ENCODE results near the gene ALKBH7. TPM values are rescaled to one million over a fixed set of nuclear protein-coding genes. Genes with fewer than 3 reads are reported as not detected.

Gene ALKBH7
- total RNA-seq, 1 experiment from 2014 or later: 81.1 TPM

DNA sequence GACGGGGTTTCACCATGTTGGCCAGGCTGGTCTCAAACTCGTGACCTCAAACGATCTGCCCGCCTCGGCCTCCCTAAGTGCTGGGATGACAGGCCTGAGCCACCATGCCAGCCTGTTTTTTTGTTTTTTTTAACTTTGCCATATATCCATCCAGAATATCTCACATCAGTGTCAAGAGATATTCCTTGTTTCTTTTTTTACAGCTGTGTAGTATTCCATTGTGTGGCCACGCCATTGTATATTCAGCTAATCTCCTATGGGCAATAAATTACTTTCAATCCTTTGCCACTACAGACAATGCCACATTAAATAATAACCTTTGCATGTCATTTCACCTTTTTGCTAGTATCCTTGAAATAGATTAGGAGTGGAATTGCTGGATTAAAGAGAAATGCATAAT lies 36.8 kb downstream of the ALKBH7 start:
- Histone ChIP-seq H3K4me1 (ENCODE audit: insufficient read depth, low read length) (no peaks in the 10 kb centered on the region), H3K27me3 (ENCODE audit: low read length) (no peaks in the 10 kb centered on the region), H4K20me1 (ENCODE audit: low read length) (0 out of 2 replicates have a peak, but pooled peaks cover 4% of the 10 kb centered on the region), H3K27ac (ENCODE audit: low read length) (no peak overlapping the region), H3F3A (ENCODE audit: low read length, unreplicated experiment) (no peaks in the 10 kb centered on the region), H3K36me3 (ENCODE audit: low read depth, low read length) (peaks cover 8% of the 10 kb centered on the region), H3K9me3 (ENCODE audit: low read length) (no peaks in the 10 kb centered on the region), H3K4me2 (ENCODE audit: low read length) (no peak overlapping the region), H2AFZ (ENCODE audit: low read length) (no peak overlapping the region), H3K9ac (ENCODE audit: low read length) (no peak overlapping the region), H3K4me3 (ENCODE audit: low read length) (no peak overlapping the region), H3K9me2 (replicated peaks; ENCODE audit: low read length) (no peaks in the 10 kb centered on the region), H3K79me2 (ENCODE audit: low read length) (no peaks in the 10 kb centered on the region)
- CTCF ChIA-PET: no interaction called here
- TF ChIP-seq EZH2 (IDR thresholded peaks at IDR 0.05; ENCODE audit: low read length, unreplicated experiment): no peak
- TF ChIP-seq EZH2phosphoT487 (IDR thresholded peaks at IDR 0.05; ENCODE audit: borderline replicate concordance, low read length): no peak
- TF ChIP-seq, protein P1, sequence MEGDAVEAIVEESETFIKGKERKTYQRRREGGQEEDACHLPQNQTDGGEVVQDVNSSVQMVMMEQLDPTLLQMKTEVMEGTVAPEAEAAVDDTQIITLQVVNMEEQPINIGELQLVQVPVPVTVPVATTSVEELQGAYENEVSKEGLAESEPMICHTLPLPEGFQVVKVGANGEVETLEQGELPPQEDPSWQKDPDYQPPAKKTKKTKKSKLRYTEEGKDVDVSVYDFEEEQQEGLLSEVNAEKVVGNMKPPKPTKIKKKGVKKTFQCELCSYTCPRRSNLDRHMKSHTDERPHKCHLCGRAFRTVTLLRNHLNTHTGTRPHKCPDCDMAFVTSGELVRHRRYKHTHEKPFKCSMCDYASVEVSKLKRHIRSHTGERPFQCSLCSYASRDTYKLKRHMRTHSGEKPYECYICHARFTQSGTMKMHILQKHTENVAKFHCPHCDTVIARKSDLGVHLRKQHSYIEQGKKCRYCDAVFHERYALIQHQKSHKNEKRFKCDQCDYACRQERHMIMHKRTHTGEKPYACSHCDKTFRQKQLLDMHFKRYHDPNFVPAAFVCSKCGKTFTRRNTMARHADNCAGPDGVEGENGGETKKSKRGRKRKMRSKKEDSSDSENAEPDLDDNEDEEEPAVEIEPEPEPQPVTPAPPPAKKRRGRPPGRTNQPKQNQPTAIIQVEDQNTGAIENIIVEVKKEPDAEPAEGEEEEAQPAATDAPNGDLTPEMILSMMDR (conservative IDR thresholded peaks at IDR 0.05; ENCODE audit: low read depth, low read length): no peak
- POLR2A ChIA-PET (ENCODE audit: unreplicated experiment): no interaction called here
- ATAC-seq: no peak
- intact Hi-C loops (cut with micrococcal nuclease): no loop called here
- BruUV-seq (replicated peaks): no TSS peak
- no peak for DNase-seq

- H3F3A ChIP-seq (ENCODE audit: low read length, unreplicated experiment): no peaks in the 10 kb centered on the region
- no peaks in the 10 kb centered on the region for H3K27me3 ChIP-seq (ENCODE audit: low read length)
- DNase-seq (no peak), ATAC-seq (peak; percentile 17; the same call in 1 of the 2 replicates)
- BruUV-seq (replicated peaks): no TSS peak
- no peak overlapping the region for H3K4me2 ChIP-seq (ENCODE audit: low read length)
- H4K20me1 ChIP-seq (ENCODE audit: low read length): 0 out of 2 replicates have a peak, but pooled peaks cover 4% of the 10 kb centered on the region
- H3K79me2 ChIP-seq (ENCODE audit: low read length): no peaks in the 10 kb centered on the region
- H2AFZ ChIP-seq (ENCODE audit: low read length): no peak overlapping the region
- intact Hi-C loops (cut with micrococcal nuclease): no loop called here
- ChIA-PET POLR2A (ENCODE audit: unreplicated experiment) (no interaction called here), CTCF (no interaction called here)
- H3K9me3 ChIP-seq (ENCODE audit: low read length): no peaks in the 10 kb centered on the region
- TF ChIP-seq, protein P1 (conservative IDR thresholded peaks at IDR 0.05; ENCODE audit: low read depth, low read length): no peak
- TF ChIP-seq EZH2phosphoT487 (IDR thresholded peaks at IDR 0.05; ENCODE audit: borderline replicate concordance, low read length): no peak
- TF ChIP-seq EZH2 (IDR thresholded peaks at IDR 0.05; ENCODE audit: low read length, unreplicated experiment): no peak
- no peak overlapping the region for H3K27ac ChIP-seq (ENCODE audit: low read length)
- no peak overlapping the region for H3K9ac ChIP-seq (ENCODE audit: low read length)
- no peaks in the 10 kb centered on the region for H3K9me2 ChIP-seq (replicated peaks; ENCODE audit: low read length)
- H3K4me1 ChIP-seq (ENCODE audit: insufficient read depth, low read length): no peaks in the 10 kb centered on the region
- peaks cover 35% of the 10 kb centered on the region for H3K36me3 ChIP-seq (ENCODE audit: low read depth, low read length)
- H3K4me3 ChIP-seq (ENCODE audit: low read length): no peak overlapping the region
Measured at GRCh38 chr19:6412061-6412446, 39.5 kb downstream of the ALKBH7 start.

- Histone ChIP-seq H3K36me3 (ENCODE audit: low read depth, low read length) (peaks cover 40% of the 10 kb centered on the region), H4K20me1 (ENCODE audit: low read length) (0 out of 2 replicates have a peak, but pooled peaks cover 4% of the 10 kb centered on the region), H3K79me2 (ENCODE audit: low read length) (no peaks in the 10 kb centered on the region), H3K4me3 (ENCODE audit: low read length) (no peak overlapping the region), H3K27ac (ENCODE audit: low read length) (no peak overlapping the region), H2AFZ (ENCODE audit: low read length) (no peak overlapping the region), H3F3A (ENCODE audit: low read length, unreplicated experiment) (no peaks in the 10 kb centered on the region), H3K4me1 (ENCODE audit: insufficient read depth, low read length) (no peaks in the 10 kb centered on the region), H3K9ac (ENCODE audit: low read length) (no peak overlapping the region), H3K9me3 (ENCODE audit: low read length) (no peaks in the 10 kb centered on the region), H3K4me2 (ENCODE audit: low read length) (no peak overlapping the region), H3K9me2 (replicated peaks; ENCODE audit: low read length) (no peaks in the 10 kb centered on the region), H3K27me3 (ENCODE audit: low read length) (no peaks in the 10 kb centered on the region)
- POLR2A ChIA-PET (ENCODE audit: unreplicated experiment): no interaction called here
- no TSS peak for BruUV-seq (replicated peaks)
- peak; percentile 57 for DNase-seq
- ATAC-seq: peak; percentile 66
- no peak for TF ChIP-seq EZH2 (IDR thresholded peaks at IDR 0.05; ENCODE audit: low read length, unreplicated experiment)
- TF ChIP-seq, protein P1 (conservative IDR thresholded peaks at IDR 0.05; ENCODE audit: low read depth, low read length): peak; percentile 83
- CTCF ChIA-PET: no interaction called here
- intact Hi-C loops (cut with micrococcal nuclease): no loop called here
Measured at GRCh38 chr19:6412447-6413091, 40.0 kb downstream of the ALKBH7 start.

Data from PC-3 (cell line).